Duodenal mucosa (tissue), 2 donors: Measurements from ENCODE around the gene MED1.

ENCODE experiments used
- H3K27ac ChIP-seq: one replicate; pipeline ENCODE4 v1.7.0; 2013; ENCODE audit warnings: low read depth, low read length
- H3K27me3 ChIP-seq, 2 donors: one replicate each; pipeline ENCODE4 v1.7.0; 2013; ENCODE audit warnings: low read length in 2 of 2, control low read depth in 1 of 2; ENCODE audit not compliant: insufficient read depth in 2 of 2, control insufficient read depth in 1 of 2
- H3K36me3 ChIP-seq, 2 donors: one replicate each; pipeline ENCODE4 v1.7.0; 2013; ENCODE audit warnings: low read length in 2 of 2, control low read depth in 1 of 2; ENCODE audit not compliant: insufficient read depth in 2 of 2, control insufficient read depth in 1 of 2
- H3K4me1 ChIP-seq, 2 donors: one replicate each; pipeline ENCODE4 v1.7.0; 2013; ENCODE audit warnings: low read length in 2 of 2, control low read depth in 1 of 2; ENCODE audit not compliant: insufficient read depth in 2 of 2, control insufficient read depth in 1 of 2
- H3K4me3 ChIP-seq, 2 donors: one replicate each; pipeline ENCODE4 v1.7.0; 2013; ENCODE audit warnings: low read length in 2 of 2, low read depth in 1 of 2
- H3K9ac ChIP-seq, 2 donors: one replicate each; pipeline ENCODE4 v1.7.0; 2013; ENCODE audit warnings: low read length in 2 of 2, low read depth in 1 of 2
- H3K9me3 ChIP-seq, 2 donors: one replicate each; pipeline ENCODE4 v1.7.0; 2013; ENCODE audit warnings: low read length in 2 of 2, control low read depth in 1 of 2; ENCODE audit not compliant: control insufficient read depth in 1 of 2

Gene MED1

GRCh38 chr17:39402244-39402889, 48.7 kb downstream of the MED1 start:
- Histone ChIP-seq H3K27ac (peak overlapping the region; percentile 75), H3K4me3 (peak overlapping the region; percentile 82 to 93), H3K27me3 (no peaks in the 10 kb centered on the region), H3K9me3 (no peaks in the 10 kb centered on the region), H3K9ac (peak overlapping the region; percentile 62 to 85), H3K4me1 (peaks cover 15 to 17% of the 10 kb centered on the region in 2 donors), H3K36me3 (peaks cover 7 to 12% of the 10 kb centered on the region in 2 donors)

- peak within 1 kb of the TSS; percentile 78 to 85 for H3K9ac ChIP-seq
- peaks cover 7 to 12% of the 10 kb centered on the region in 2 donors for H3K36me3 ChIP-seq
- peaks cover 15 to 17% of the 10 kb centered on the region in 2 donors for H3K4me1 ChIP-seq
- H3K4me3 ChIP-seq, result peak within 1 kb of the TSS; percentile 82 to 93
- H3K27me3 ChIP-seq, result no peaks in the 10 kb centered on the region
- H3K27ac ChIP-seq, result peak within 1 kb of the TSS; percentile 75
- H3K9me3 ChIP-seq, result no peaks in the 10 kb centered on the region
Measured at GRCh38 chr17:39401412-39402243, 49.4 kb downstream of the MED1 start, which contains the start of gene FBXL20. Gene FBXL20 (minus strand): TSS chr17:39401626. CDS start chr17:39401402, 224 bp downstream.

- H3K9ac ChIP-seq, result peak overlapping the region; percentile 71 to 78
- no peaks in the 10 kb centered on the region for H3K27me3 ChIP-seq
- peaks cover 6 to 7% of the 10 kb centered on the region in 2 donors for H3K36me3 ChIP-seq
- no peaks in the 10 kb centered on the region for H3K9me3 ChIP-seq
- H3K4me3 ChIP-seq, result peak overlapping the region; percentile 82 to 93
- H3K27ac ChIP-seq, result peak overlapping the region; percentile 75
- peaks cover 15 to 17% of the 10 kb centered on the region in 2 donors for H3K4me1 ChIP-seq
Measured at GRCh38 chr17:39400547-39401411, 50.3 kb downstream of the MED1 start.

GRCh38 chr17:39399791-39400190, 51.3 kb downstream of the MED1 start:
- Histone ChIP-seq H3K27me3 (no peaks in the 10 kb centered on the region), H3K4me1 (peaks cover 15 to 17% of the 10 kb centered on the region in 2 donors), H3K4me3 (peak overlapping the region; percentile 82 to 93), H3K27ac (no peak overlapping the region), H3K9ac (peak overlapping the region in 1 of 2 donors; percentile 78), H3K36me3 (peaks cover under 1% of the 10 kb centered on the region in 2 donors), H3K9me3 (no peaks in the 10 kb centered on the region)

GRCh38 chr17:39393736-39394135, 57.3 kb downstream of the MED1 start:
- Histone ChIP-seq H3K4me1 (peaks cover 0 to under 1% of the 10 kb centered on the region in 2 donors), H3K36me3 (no peaks in the 10 kb centered on the region), H3K9ac (no peak overlapping the region), H3K4me3 (no peak overlapping the region), H3K27ac (no peak overlapping the region), H3K9me3 (no peaks in the 10 kb centered on the region), H3K27me3 (no peaks in the 10 kb centered on the region)

GRCh38 chr17:39391448-39391847, 59.6 kb downstream of the MED1 start:
- Histone ChIP-seq H3K36me3 (peaks cover 0 to 3% of the 10 kb centered on the region in 2 donors), H3K4me3 (no peak overlapping the region), H3K27ac (no peak overlapping the region), H3K4me1 (no peaks in the 10 kb centered on the region), H3K9ac (no peak overlapping the region), H3K9me3 (no peaks in the 10 kb centered on the region), H3K27me3 (no peaks in the 10 kb centered on the region)

GRCh38 chr17:39385040-39385439, 66.0 kb downstream of the MED1 start:
- Histone ChIP-seq H3K9me3 (no peaks in the 10 kb centered on the region), H3K36me3 (peaks cover 0 to 6% of the 10 kb centered on the region in 2 donors), H3K4me3 (no peak overlapping the region), H3K27me3 (no peaks in the 10 kb centered on the region), H3K9ac (no peak overlapping the region), H3K27ac (no peak overlapping the region), H3K4me1 (no peaks in the 10 kb centered on the region)

GRCh38 chr17:39380144-39380543, 70.9 kb downstream of the MED1 start:
- H3K27me3 ChIP-seq, result no peaks in the 10 kb centered on the region

GRCh38 chr17:39376434-39376833, 74.6 kb downstream of the MED1 start:
- Histone ChIP-seq H3K36me3 (no peaks in the 10 kb centered on the region), H3K27ac (no peak overlapping the region), H3K4me1 (peaks cover 0 to 3% of the 10 kb centered on the region in 2 donors), H3K9ac (no peak overlapping the region), H3K4me3 (no peak overlapping the region), H3K9me3 (no peaks in the 10 kb centered on the region), H3K27me3 (no peaks in the 10 kb centered on the region)

More at GRCh38 chr17:39380144-39380543, 70.9 kb downstream of the MED1 start:
- Histone ChIP-seq H3K9ac (no peak overlapping the region), H3K9me3 (no peaks in the 10 kb centered on the region), H3K27ac (no peak overlapping the region), H3K4me3 (no peak overlapping the region), H3K4me1 (no peaks in the 10 kb centered on the region), H3K36me3 (peaks cover 0 to 3% of the 10 kb centered on the region in 2 donors)
